Peyer's patch (tissue), 4 donors: Measurements from ENCODE around the gene MTA3. TPM values are rescaled to one million over a fixed set of nuclear protein-coding genes. Genes with fewer than 3 reads are reported as not detected.

Experiments used
- DNase-seq, 3 donors: peaks; one replicate each; pipeline ENCODE4 v3.0.0-alpha.2; 2017 to 2019
- H3K27ac ChIP-seq, 4 donors: fragments of 200-600 bp; sonication (generic); one replicate each; pipeline ENCODE4 v1.5.1; 2016 to 2019
- H3K27me3 ChIP-seq, 2 donors: fragments of 200-600 bp; sonication (generic); one replicate each; pipeline ENCODE4 v1.5.1; 2019
- H3K36me3 ChIP-seq, 3 donors: fragments of 200-600 bp; sonication (generic); one replicate each; pipeline ENCODE4 v1.5.1; 2016 to 2019
- H3K4me1 ChIP-seq, 4 donors: fragments of 200-600 bp; sonication (generic); one replicate each; pipeline ENCODE4 v1.5.1; 2016 to 2019
- H3K4me3 ChIP-seq, 4 donors: fragments of 200-600 bp; sonication (generic); 1 replicate in 3 of 4; 2 replicates in 1 of 4; pipeline ENCODE4 v1.5.1; 2016 to 2019; ENCODE audit warnings: mild to moderate bottlenecking in 1 of 4
- H3K9me3 ChIP-seq, 4 donors: fragments of 200-600 bp; sonication (generic); one replicate each; pipeline ENCODE4 v1.5.1; 2016 to 2019; ENCODE audit warnings: mild to moderate bottlenecking in 1 of 4
- POLR2A ChIP-seq, 2 donors: fragments of 450-650 bp; IDR thresholded peaks; one replicate each; pipeline ENCODE4 v1.5.1; 2017; ENCODE audit warnings: antibody characterized with exemption in 2 of 2, mild to moderate bottlenecking in 2 of 2, moderate library complexity in 2 of 2
- total RNA-seq, 4 donors: library from RNA; depleted of rRNA; stranded (reverse); fragments of >200 nt; gene quantifications; one replicate each; pipeline ENCODE4 v1.1.0, GENCODE V29; 2016
- TF ChIP-seq, protein P1 (sequence below), 6 experiments: fragments of 450-650 bp in 4 of 6; fragments of 200-600 bp in 2 of 6; sonication (generic) in 1 of 6; IDR thresholded peaks; one replicate each; pipeline ENCODE4 v1.5.1; 2017 to 2019; ENCODE audit warnings: antibody characterized with exemption in 6 of 6, mild to moderate bottlenecking in 3 of 6, moderate library complexity in 1 of 6

The MTA3 gene
- total RNA-seq, 4 donors from 2014 or later = 20.0 to 87.5 (median 34.2) TPM

DNA sequence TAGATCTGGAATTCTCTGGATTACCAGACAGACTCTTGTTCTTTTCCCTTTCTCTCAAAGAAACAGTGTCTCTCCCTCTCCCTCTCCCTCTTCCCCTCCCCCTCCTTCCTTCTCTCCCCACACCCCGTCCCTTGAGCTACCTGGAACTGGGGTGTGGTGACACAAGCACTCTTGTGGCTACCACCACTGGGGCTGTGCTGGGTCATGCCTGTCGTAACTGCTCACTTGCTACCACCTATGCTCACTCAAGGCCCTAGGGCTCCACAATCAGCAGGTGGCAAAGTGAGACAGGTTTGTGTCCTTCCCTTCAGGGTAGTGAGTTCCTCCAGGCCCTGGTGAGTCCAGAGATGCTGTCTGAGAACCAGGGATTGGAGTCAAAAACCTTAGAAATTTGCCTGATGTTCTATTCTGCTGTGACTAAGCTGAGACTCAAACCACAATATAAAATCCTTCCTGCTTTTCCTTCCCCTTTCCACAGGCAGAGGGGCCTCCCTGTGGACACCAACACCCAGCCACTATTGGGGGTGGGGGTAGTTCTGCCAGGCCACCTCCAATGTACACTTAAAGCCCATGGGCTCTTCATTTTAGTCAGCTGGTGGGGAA, 124.7 kb downstream of the MTA3 start:
- TF ChIP-seq POLR2A (IDR thresholded peaks at IDR 0.05) = no peak
- TF ChIP-seq, protein P1, sequence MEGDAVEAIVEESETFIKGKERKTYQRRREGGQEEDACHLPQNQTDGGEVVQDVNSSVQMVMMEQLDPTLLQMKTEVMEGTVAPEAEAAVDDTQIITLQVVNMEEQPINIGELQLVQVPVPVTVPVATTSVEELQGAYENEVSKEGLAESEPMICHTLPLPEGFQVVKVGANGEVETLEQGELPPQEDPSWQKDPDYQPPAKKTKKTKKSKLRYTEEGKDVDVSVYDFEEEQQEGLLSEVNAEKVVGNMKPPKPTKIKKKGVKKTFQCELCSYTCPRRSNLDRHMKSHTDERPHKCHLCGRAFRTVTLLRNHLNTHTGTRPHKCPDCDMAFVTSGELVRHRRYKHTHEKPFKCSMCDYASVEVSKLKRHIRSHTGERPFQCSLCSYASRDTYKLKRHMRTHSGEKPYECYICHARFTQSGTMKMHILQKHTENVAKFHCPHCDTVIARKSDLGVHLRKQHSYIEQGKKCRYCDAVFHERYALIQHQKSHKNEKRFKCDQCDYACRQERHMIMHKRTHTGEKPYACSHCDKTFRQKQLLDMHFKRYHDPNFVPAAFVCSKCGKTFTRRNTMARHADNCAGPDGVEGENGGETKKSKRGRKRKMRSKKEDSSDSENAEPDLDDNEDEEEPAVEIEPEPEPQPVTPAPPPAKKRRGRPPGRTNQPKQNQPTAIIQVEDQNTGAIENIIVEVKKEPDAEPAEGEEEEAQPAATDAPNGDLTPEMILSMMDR (IDR thresholded peaks at IDR 0.05) = no peak
- H3K27me3 ChIP-seq = no peaks in the 10 kb centered on the region
- H3K4me3 ChIP-seq = no peak overlapping the region
- no peak for DNase-seq
- no peaks in the 10 kb centered on the region for H3K4me1 ChIP-seq
- no peaks in the 10 kb centered on the region for H3K36me3 ChIP-seq
- no peak overlapping the region for H3K27ac ChIP-seq
- no peaks in the 10 kb centered on the region for H3K9me3 ChIP-seq

DNA sequence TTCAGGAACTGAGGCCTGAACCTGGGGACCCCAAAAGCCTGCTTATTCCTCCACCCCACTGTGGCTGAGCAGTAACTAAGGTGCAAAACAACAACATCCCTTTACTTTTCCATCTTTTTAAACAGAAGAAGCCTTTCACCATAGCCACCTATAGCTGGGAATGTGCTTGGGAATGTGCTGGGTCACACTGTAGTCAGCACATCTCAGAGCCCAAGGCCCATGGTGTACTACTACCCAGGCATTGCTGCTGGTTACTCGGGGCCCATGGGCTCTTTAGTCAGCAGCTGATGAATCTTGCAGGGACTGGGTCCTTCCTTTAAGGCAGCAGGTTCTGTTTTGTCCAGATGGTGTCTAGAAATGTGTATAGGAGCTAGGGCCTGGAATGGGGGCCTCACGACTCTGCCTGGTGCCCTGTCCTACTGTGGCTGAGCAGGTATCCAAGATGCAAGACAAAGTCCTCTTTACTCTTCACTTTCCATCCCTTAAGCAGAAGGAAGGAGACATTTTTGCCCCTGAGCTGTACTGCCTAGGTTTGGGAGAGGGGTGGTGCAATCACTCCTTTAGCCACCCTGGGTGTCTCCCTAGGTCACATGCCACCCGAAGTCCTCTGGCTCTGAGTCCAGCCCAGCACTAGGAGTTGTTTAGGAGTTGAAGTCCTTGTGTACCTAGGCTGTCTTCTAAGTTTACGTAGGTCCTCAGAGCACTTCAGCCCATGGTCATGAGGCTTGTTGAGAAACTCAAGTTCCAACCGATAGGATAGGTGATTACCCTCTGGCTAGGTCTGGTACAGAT, 125.5 kb downstream of the MTA3 start:
- no peak overlapping the region for H3K27ac ChIP-seq
- H3K4me1 ChIP-seq = no peaks in the 10 kb centered on the region
- no peaks in the 10 kb centered on the region for H3K27me3 ChIP-seq
- TF ChIP-seq, protein P1 (IDR thresholded peaks at IDR 0.05) = no peak
- no peak for TF ChIP-seq POLR2A (IDR thresholded peaks at IDR 0.05)
- no peaks in the 10 kb centered on the region for H3K9me3 ChIP-seq
- no peak for DNase-seq
- H3K36me3 ChIP-seq = no peaks in the 10 kb centered on the region
- no peak overlapping the region for H3K4me3 ChIP-seq

DNA sequence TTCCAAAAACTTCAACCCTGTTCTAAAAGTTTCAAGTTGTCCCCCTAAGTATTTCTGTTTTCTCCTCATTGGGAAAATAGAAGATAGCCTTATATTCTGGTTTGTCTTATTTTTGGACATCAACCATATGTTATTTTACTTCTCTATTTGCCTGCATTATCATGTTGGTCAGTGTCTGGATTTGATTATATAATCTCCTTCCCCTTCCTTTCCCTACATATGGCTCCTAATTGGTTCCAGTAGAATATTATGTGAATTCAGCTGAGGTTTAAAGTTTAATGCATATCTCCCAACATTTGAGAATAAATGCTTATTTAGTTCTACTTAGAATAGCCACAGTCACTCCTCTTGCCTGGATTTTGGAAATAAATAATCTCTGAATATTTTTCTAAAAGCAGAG, 128.6 kb downstream of the MTA3 start:
- no peak overlapping the region for H3K27ac ChIP-seq
- TF ChIP-seq POLR2A (IDR thresholded peaks at IDR 0.05) = no peak
- TF ChIP-seq, protein P1 (IDR thresholded peaks at IDR 0.05) = no peak
- H3K9me3 ChIP-seq = no peaks in the 10 kb centered on the region
- H3K4me1 ChIP-seq = no peaks in the 10 kb centered on the region
- no peaks in the 10 kb centered on the region for H3K36me3 ChIP-seq
- no peak overlapping the region for H3K4me3 ChIP-seq
- DNase-seq = no peak
- H3K27me3 ChIP-seq = no peaks in the 10 kb centered on the region

DNA sequence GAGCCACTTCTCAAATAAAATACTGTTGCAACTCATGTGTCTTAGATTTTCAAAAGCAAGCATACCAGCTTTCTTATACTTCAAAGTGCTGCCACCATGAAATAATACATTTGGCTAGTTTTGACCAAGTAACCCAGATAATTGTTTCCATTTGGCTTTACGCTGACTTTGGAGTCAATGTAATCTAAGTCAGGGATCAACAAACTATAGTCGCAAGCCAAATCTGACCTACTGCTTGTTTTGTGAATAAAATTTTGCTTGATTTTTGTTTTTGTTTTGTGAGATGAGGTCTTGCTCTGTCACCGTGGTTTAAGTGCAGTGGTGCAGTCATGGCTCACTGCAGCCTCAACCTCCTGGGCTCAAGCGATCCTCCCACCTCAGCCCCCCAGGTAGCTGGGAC, 130.5 kb downstream of the MTA3 start:
- Histone ChIP-seq H3K36me3 (no peaks in the 10 kb centered on the region), H3K4me3 (no peak overlapping the region), H3K4me1 (no peaks in the 10 kb centered on the region), H3K27me3 (no peaks in the 10 kb centered on the region), H3K27ac (no peak overlapping the region), H3K9me3 (no peaks in the 10 kb centered on the region)
- TF ChIP-seq, protein P1 (IDR thresholded peaks at IDR 0.05) = no peak
- no peak for TF ChIP-seq POLR2A (IDR thresholded peaks at IDR 0.05)
- no peak for DNase-seq

DNA sequence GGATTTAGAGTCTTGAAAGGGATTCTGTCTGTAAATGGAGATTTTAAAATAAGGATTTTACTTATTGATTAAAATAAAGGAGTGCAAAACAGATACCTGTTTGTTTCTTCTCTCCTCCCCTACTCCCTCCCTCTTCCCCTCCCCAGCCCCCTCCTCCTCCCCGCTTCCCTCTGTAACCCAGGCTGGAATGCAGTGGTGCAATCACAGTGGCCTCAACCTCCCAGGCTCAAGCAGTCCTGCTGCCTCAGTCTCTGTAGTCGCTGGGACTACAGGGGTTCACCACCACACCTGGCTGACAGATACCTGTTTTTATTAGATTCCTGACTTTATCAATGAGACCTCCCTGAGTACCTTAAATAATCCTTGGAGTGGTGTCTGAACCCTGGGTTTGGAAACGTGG, 138.4 kb downstream of the MTA3 start:
- Histone ChIP-seq H3K4me1 (no peaks in the 10 kb centered on the region), H3K27me3 (no peaks in the 10 kb centered on the region), H3K27ac (no peak overlapping the region), H3K36me3 (peaks cover 0 to 12% (median 0%) of the 10 kb centered on the region in 3 donors), H3K4me3 (no peak overlapping the region), H3K9me3 (no peaks in the 10 kb centered on the region)
- no peak for DNase-seq
- TF ChIP-seq, protein P1 (IDR thresholded peaks at IDR 0.05) = no peak
- no peak for TF ChIP-seq POLR2A (IDR thresholded peaks at IDR 0.05)
